Activated T-cell treated with anti-CD3 and anti-CD28 coated beads, Interleukin-2, amount 50 U/mL, for 24 hours (primary cell): ENCODE results near the gene NAPB.

ENCODE experiments used
- DNase-seq: peaks from one replicate; pipeline ENCODE4 v3.0.0-alpha.2; 2020
- H3K27ac Mint-ChIP-seq: 2 replicates; pipeline ENCODE4 v1.8.0; 2020; ENCODE audit warnings: mild to moderate bottlenecking, mixed read lengths
- H3K27me3 Mint-ChIP-seq: 2 replicates; pipeline ENCODE4 v1.8.0; 2020; ENCODE audit warnings: mixed read lengths
- H3K36me3 Mint-ChIP-seq: 2 replicates; pipeline ENCODE4 v1.8.0; 2020; ENCODE audit warnings: low read depth, mixed read lengths
- H3K4me1 Mint-ChIP-seq: 2 replicates; pipeline ENCODE4 v1.8.0; 2020; ENCODE audit warnings: low read depth, mixed read lengths
- H3K4me3 Mint-ChIP-seq: 2 replicates; pipeline ENCODE4 v1.8.0; 2020; ENCODE audit warnings: mild to moderate bottlenecking, moderate library complexity, mixed read lengths
- H3K9me3 Mint-ChIP-seq: 2 replicates; pipeline ENCODE4 v1.8.0; 2020; ENCODE audit warnings: mixed read lengths

The NAPB gene

DNA sequence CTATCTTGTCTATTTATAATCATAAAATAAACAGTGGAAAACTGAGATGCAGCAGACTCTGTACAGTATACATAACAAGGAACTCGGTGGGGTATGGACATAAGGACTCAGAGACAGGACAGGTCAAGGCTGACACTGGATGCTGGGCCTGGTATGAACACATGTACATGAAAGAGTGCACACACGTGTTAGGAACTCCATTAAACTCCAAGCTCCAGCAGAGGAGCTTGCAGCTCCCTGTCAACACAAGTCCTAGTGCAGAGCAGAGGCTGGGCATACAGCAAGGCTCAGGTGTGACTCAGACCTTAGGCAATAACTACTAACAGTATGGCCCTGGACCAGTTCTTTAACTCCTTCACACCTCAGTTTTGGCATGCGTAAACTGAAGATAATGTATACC, 17.1 kb downstream of the NAPB start:
- peaks cover 39% of the 10 kb centered on the region for H3K36me3 Mint-ChIP-seq
- DNase-seq, result no peak
- no peaks in the 10 kb centered on the region for H3K9me3 Mint-ChIP-seq
- H3K27ac Mint-ChIP-seq, result no peak overlapping the region
- no peaks in the 10 kb centered on the region for H3K27me3 Mint-ChIP-seq
- H3K4me1 Mint-ChIP-seq, result peaks cover 51% of the 10 kb centered on the region
- no peak overlapping the region for H3K4me3 Mint-ChIP-seq

- no peak for DNase-seq
- peaks cover 52% of the 10 kb centered on the region for H3K4me1 Mint-ChIP-seq
- H3K27ac Mint-ChIP-seq, result no peak overlapping the region
- H3K4me3 Mint-ChIP-seq, result no peak overlapping the region
- no peaks in the 10 kb centered on the region for H3K9me3 Mint-ChIP-seq
- H3K27me3 Mint-ChIP-seq, result no peaks in the 10 kb centered on the region
- peaks cover 43% of the 10 kb centered on the region for H3K36me3 Mint-ChIP-seq
Measured at GRCh38 chr20:23403751-23404150, 17.5 kb downstream of the NAPB start.

- H3K27me3 Mint-ChIP-seq, result no peaks in the 10 kb centered on the region
- no peak overlapping the region for H3K27ac Mint-ChIP-seq
- peaks cover 43% of the 10 kb centered on the region for H3K4me1 Mint-ChIP-seq
- no peaks in the 10 kb centered on the region for H3K9me3 Mint-ChIP-seq
- DNase-seq, result no peak
- H3K36me3 Mint-ChIP-seq, result peaks cover 54% of the 10 kb centered on the region
- H3K4me3 Mint-ChIP-seq, result no peak overlapping the region
Measured at GRCh38 chr20:23401051-23401450, 20.2 kb downstream of the NAPB start.

GRCh38 chr20:23399568-23400241, 21.6 kb downstream of the NAPB start:
- no peaks in the 10 kb centered on the region for H3K9me3 Mint-ChIP-seq
- peak overlapping the region; percentile 83 for H3K27ac Mint-ChIP-seq
- H3K4me3 Mint-ChIP-seq, result peak overlapping the region; percentile 43
- peaks cover 42% of the 10 kb centered on the region for H3K4me1 Mint-ChIP-seq
- peaks cover 65% of the 10 kb centered on the region for H3K36me3 Mint-ChIP-seq
- DNase-seq, result peak; percentile 34
- no peaks in the 10 kb centered on the region for H3K27me3 Mint-ChIP-seq

- Mint-ChIP-seq H3K4me1 (peaks cover 38% of the 10 kb centered on the region), H3K9me3 (no peaks in the 10 kb centered on the region), H3K36me3 (peaks cover 81% of the 10 kb centered on the region), H3K27ac (peak overlapping the region; percentile 47), H3K27me3 (no peaks in the 10 kb centered on the region), H3K4me3 (peak overlapping the region; percentile 34)
- no peak for DNase-seq
Measured at GRCh38 chr20:23397961-23398360, 23.3 kb downstream of the NAPB start.

- no peaks in the 10 kb centered on the region for H3K27me3 Mint-ChIP-seq
- peaks cover 79% of the 10 kb centered on the region for H3K36me3 Mint-ChIP-seq
- peaks cover 38% of the 10 kb centered on the region for H3K4me1 Mint-ChIP-seq
- no peak overlapping the region for H3K4me3 Mint-ChIP-seq
- H3K27ac Mint-ChIP-seq, result no peak overlapping the region
- no peaks in the 10 kb centered on the region for H3K9me3 Mint-ChIP-seq
- DNase-seq, result no peak
Measured at GRCh38 chr20:23396950-23397627, 24.2 kb downstream of the NAPB start.

- Mint-ChIP-seq H3K27me3 (no peaks in the 10 kb centered on the region), H3K36me3 (peaks cover 87% of the 10 kb centered on the region), H3K4me3 (no peak overlapping the region), H3K27ac (peak overlapping the region; percentile 12), H3K4me1 (peaks cover 20% of the 10 kb centered on the region), H3K9me3 (no peaks in the 10 kb centered on the region)
- no peak for DNase-seq
Measured at GRCh38 chr20:23393996-23394775, 27.1 kb downstream of the NAPB start.

DNA sequence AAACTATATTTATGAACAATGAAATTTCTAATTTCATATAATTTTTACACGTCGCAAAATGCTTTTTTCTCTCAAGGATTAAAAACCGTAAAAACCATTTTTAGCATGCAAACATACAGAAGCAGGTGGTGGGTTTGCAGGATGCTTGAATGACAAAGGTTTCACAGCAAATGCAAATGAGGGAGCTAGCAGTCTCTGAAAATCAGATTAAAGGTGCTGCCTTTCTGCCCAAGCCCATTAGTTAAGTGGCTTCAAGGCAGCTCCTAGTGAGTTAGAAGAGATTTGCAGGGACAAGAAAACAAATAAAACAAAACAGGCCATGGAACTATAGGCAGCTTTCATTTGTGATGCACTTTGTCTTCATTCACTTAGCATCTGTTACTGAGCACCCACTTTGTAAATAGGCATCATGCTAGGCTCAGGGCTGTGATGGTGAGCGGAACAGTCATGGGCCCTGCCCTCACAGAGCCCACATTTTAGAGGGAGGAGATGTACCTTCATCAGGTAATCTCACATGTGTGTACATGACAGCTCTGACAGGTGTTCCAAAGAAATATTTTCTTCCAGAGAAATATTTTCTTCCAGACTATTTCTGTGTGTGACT, 29.5 kb downstream of the NAPB start:
- Mint-ChIP-seq H3K27ac (no peak overlapping the region), H3K36me3 (peaks cover 91% of the 10 kb centered on the region), H3K4me3 (no peak overlapping the region), H3K9me3 (no peaks in the 10 kb centered on the region), H3K4me1 (peaks cover 5% of the 10 kb centered on the region), H3K27me3 (no peaks in the 10 kb centered on the region)
- no peak for DNase-seq

DNA sequence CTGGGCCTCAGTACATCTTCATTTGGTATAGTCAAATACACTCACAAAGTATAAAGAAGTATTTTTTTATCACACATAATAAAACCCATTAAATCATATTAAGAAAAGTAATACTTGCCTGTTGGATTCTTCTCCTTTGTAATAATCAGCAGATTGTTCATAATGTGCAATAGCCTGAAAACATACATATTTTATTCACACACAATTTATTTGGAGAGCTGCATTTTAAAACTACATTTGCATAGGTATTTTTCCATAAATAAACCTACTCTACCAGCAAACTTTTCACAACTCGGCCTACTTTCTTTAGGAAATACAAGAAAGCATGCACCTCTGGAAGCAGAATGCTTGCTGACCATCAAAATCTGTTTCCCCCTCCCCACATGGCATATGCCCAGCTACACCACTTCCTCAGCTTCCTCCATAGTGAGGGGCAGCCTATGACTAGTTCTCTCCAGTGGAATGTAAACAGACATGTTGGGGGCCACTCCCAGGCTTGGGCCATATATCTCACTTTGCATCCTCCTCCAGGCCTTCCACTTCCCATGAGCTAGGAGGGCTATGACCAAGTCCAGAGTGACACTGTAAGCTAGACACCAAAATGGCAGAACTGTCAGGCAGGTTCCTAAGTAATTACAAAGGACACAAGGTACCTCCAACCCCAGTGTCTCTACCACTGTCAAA, 31.1 kb downstream of the NAPB start:
- DNase-seq, result no peak
- Mint-ChIP-seq H3K27ac (peak overlapping the region; percentile 45), H3K36me3 (peaks cover 94% of the 10 kb centered on the region), H3K4me1 (peaks cover 5% of the 10 kb centered on the region), H3K4me3 (no peak overlapping the region), H3K9me3 (no peaks in the 10 kb centered on the region), H3K27me3 (no peaks in the 10 kb centered on the region)

GRCh38 chr20:23387118-23387443, 34.2 kb downstream of the NAPB start:
- Mint-ChIP-seq H3K36me3 (peaks cover 95% of the 10 kb centered on the region), H3K4me3 (no peak overlapping the region), H3K4me1 (peaks cover 6% of the 10 kb centered on the region), H3K27me3 (no peaks in the 10 kb centered on the region), H3K27ac (no peak overlapping the region), H3K9me3 (no peaks in the 10 kb centered on the region)
- DNase-seq, result no peak

- peaks cover 93% of the 10 kb centered on the region for H3K36me3 Mint-ChIP-seq
Measured at GRCh38 chr20:23386304-23387117, 34.8 kb downstream of the NAPB start.

DNA sequence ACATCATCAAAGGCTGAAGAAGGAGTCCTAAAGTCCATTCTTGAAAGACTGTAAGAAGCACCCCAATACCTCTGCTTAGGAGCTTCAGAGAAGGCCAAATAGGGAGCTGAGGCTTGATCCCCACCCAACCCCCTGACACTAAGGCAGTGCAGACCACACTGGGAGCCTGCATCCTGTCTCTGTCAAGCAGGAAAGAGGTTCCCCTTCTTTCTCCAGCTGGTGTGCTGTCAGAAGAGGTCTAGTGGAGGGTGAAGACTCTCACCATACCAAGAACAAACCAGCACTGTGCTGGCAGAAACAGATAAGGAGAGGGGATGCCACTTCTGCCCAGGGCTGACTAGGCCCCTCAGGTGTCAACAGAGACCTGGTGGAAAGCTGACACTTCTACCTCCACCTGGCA, 39.4 kb downstream of the NAPB start:
- H3K4me1 Mint-ChIP-seq, result peaks cover 4% of the 10 kb centered on the region
- H3K4me3 Mint-ChIP-seq, result no peak overlapping the region
- peaks cover 89% of the 10 kb centered on the region for H3K36me3 Mint-ChIP-seq
- H3K27ac Mint-ChIP-seq, result no peak overlapping the region
- H3K27me3 Mint-ChIP-seq, result no peaks in the 10 kb centered on the region
- no peaks in the 10 kb centered on the region for H3K9me3 Mint-ChIP-seq
- no peak for DNase-seq

More at GRCh38 chr20:23386304-23387117, 34.8 kb downstream of the NAPB start:
- Mint-ChIP-seq H3K27ac (no peak overlapping the region), H3K9me3 (no peaks in the 10 kb centered on the region), H3K27me3 (no peaks in the 10 kb centered on the region), H3K4me1 (peaks cover 6% of the 10 kb centered on the region), H3K4me3 (no peak overlapping the region)
- no peak for DNase-seq

DNA sequence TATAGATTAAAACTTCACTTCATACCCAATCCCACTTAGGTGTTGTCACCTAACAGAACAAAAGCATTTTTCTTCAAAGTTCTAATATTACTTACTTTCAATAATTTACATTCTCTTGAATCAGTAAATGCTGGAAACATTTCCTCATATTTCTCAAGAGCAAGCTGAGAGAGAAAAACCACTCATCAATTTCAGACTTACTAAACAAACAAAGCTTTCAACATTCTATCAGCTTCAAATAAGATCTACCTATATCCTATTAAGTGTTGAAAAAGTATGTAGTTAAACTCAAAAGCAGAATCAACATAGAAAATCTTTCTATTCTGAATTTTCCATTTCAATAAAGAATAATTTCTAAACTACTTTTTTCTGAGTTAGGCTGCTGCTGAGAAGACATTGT, 41.5 kb downstream of the NAPB start:
- Mint-ChIP-seq H3K4me3 (no peak overlapping the region), H3K9me3 (no peaks in the 10 kb centered on the region), H3K27me3 (no peaks in the 10 kb centered on the region), H3K4me1 (peaks cover 9% of the 10 kb centered on the region), H3K27ac (no peak overlapping the region), H3K36me3 (peaks cover 90% of the 10 kb centered on the region)
- no peak for DNase-seq
